Naive B cell (primary cell): ENCODE results near the gene KRTAP12-3. TPM values are rescaled to one million over a fixed set of nuclear protein-coding genes. Genes with fewer than 3 reads are reported as not detected.
A peak's percentile ranks its signal among the peaks of the same experiment; 100 is the strongest.
"Not testable (repeated sequence)": the region's sequence is repeated elsewhere in the genome, so short reads cannot be mapped to it uniquely, and the experiment has no call there.

Experiments
- ATAC-seq, 2 donors: fragments of 150-1000 bp; cut with Tn5 transposase; 2 replicates each; pipeline ENCODE4 v1.10.0; 2021; ENCODE audit warnings: low read depth in 2 of 2, mild to moderate bottlenecking in 2 of 2, moderate library complexity in 2 of 2
- DNase-seq: peaks from one replicate; pipeline ENCODE4 v3.0.0; 2022
- H3K27ac Mint-ChIP-seq, 6 donors: one replicate each; pipeline ENCODE4 v1.8.0; 2020 to 2022; ENCODE audit warnings: mild to moderate bottlenecking in 6 of 6, mixed read lengths in 6 of 6, moderate library complexity in 5 of 6, inconsistent platforms in 2 of 6
- H3K27me3 Mint-ChIP-seq, 3 donors: one replicate each; pipeline ENCODE4 v1.8.0; 2021 to 2022; ENCODE audit warnings: mixed read lengths in 3 of 3, mild to moderate bottlenecking in 1 of 3
- H3K36me3 Mint-ChIP-seq, 2 donors: one replicate each; pipeline ENCODE4 v1.8.0; 2020 to 2022; ENCODE audit warnings: mixed read lengths in 2 of 2, inconsistent platforms in 1 of 2, mild to moderate bottlenecking in 1 of 2
- H3K4me1 Mint-ChIP-seq, 3 donors: one replicate each; pipeline ENCODE4 v1.8.0; 2020 to 2022; ENCODE audit warnings: mixed read lengths in 3 of 3, inconsistent platforms in 1 of 3, mild to moderate bottlenecking in 1 of 3, moderate library complexity in 1 of 3
- H3K4me3 Mint-ChIP-seq, 8 donors: one replicate each; pipeline ENCODE4 v1.8.0; 2020 to 2022; ENCODE audit warnings: mild to moderate bottlenecking in 8 of 8, mixed read lengths in 8 of 8, moderate library complexity in 8 of 8, inconsistent platforms in 2 of 8
- H3K9me3 Mint-ChIP-seq, 7 donors: one replicate each; pipeline ENCODE4 v1.8.0; 2020 to 2022; ENCODE audit warnings: mixed read lengths in 7 of 7, mild to moderate bottlenecking in 5 of 7, inconsistent platforms in 2 of 7, moderate library complexity in 1 of 7
- polyA plus RNA-seq, 6 donors: library from polyadenylated mRNA; unstranded; fragments of 300-500 nt; fragmentation: Illumina TruSeq; gene quantifications; one replicate each; pipeline ENCODE4 v1.2.3, GENCODE V29; 2021; ENCODE audit warnings: low read depth in 6 of 6

Gene KRTAP12-3
- polyA plus RNA-seq, 6 donors from 2014 or later: not detected

GRCh38 chr21:44648557-44649311 lies 9.0 kb upstream of the KRTAP12-3 start:
- Mint-ChIP-seq H3K27ac (no peak overlapping the region), H3K4me1 (peaks cover 0 to 2% (median 0%) of the 10 kb centered on the region in 3 donors), H3K27me3 (peaks cover 4 to 18% (median 16%) of the 10 kb centered on the region in 3 donors), H3K4me3 (no peak overlapping the region), H3K36me3 (peaks cover 8 to 9% of the 10 kb centered on the region in 2 donors), H3K9me3 (peaks cover 8 to 29% (median 23%) of the 10 kb centered on the region in 7 donors)
- DNase-seq (no peak), ATAC-seq (no peak)

GRCh38 chr21:44649521-44650100 lies 8.1 kb upstream of the KRTAP12-3 start:
- no peak for ATAC-seq
- peaks cover 2 to 5% of the 10 kb centered on the region in 2 donors for H3K36me3 Mint-ChIP-seq

DNA sequence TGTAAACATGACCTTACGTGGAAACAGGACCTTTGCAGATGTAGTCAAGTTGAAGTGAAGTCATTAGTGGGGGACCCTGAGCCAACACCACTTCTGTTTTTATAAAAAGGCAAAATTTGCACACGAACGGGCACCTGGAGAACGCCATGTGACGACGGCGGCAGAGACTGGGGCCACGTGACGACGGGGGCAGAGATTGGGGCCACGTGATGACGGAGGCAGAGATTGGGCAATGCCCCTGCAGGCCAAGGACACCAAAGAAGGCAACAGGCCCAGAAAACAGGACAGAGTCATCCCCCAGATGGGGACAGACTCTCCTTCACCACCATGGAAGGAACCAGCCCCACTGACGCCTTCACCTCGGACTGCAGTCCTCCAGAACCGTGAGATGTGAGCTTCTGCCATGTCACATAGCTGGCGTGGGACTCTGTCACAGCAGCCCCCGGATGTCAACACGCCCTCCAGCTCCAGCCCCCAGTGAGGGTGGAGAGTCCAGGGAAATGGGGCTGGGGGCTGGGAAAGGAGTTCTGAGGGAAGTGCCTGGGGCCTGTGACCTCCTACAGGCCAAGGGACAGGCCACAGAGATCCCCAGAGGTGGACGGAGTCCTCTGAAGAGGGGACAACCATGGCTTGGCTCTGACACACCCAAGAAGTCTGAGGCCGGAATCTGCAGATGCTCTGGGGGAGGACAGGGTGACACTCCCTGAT lies 7.3 kb upstream of the KRTAP12-3 start:
- H3K4me1 Mint-ChIP-seq: peaks cover 0 to 2% (median 0%) of the 10 kb centered on the region in 3 donors
- H3K36me3 Mint-ChIP-seq: no peaks in the 10 kb centered on the region
- peaks cover 0 to 21% (median 18%) of the 10 kb centered on the region in 3 donors for H3K27me3 Mint-ChIP-seq
- no peak overlapping the region for H3K4me3 Mint-ChIP-seq
- peaks cover 0 to 21% (median 10%) of the 10 kb centered on the region in 7 donors for H3K9me3 Mint-ChIP-seq
- ATAC-seq (no peak), DNase-seq (no peak)
- no peak overlapping the region for H3K27ac Mint-ChIP-seq

More at GRCh38 chr21:44649521-44650100, 8.1 kb upstream of the KRTAP12-3 start:
- no peak for DNase-seq
- Mint-ChIP-seq H3K4me3 (no peak overlapping the region), H3K27me3 (peaks cover 0 to 21% (median 18%) of the 10 kb centered on the region in 3 donors), H3K4me1 (peaks cover 0 to 2% (median 0%) of the 10 kb centered on the region in 3 donors), H3K27ac (no peak overlapping the region), H3K9me3 (peaks cover 0 to 22% (median 15%) of the 10 kb centered on the region in 7 donors)

DNA sequence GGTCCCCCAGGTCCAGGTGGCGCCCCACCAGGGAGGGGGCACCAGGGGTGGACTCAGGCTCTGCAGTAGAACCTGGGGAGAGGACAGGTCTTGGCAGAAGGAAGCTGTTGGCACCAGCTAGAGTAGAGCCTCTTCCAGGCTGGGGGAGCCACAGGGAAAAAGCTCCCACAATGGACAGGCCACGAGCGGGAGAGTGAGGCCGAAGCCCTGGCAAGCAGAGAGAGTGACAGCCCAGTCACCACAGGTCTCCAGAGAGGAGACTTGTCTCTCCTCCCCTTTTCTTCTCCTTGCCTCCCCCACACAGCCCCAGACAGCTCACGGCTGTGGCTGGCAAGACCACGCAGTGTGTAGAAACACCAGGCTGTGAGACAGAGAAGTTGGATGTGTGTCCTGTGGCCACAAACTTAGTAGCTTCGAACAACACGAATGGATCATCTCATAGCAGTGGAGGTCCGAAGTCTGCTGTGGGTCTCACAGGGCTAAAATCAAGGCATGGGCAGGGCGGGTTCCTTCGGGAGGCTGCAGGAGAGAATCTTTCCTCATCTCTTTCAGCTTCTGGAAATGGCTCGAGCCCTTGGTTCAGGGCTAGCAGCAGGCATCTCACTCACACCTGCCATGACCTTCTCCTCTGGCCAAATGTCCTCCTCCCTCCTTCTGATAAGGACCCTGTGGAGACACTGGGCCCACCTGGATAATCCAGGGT lies 6.6 kb upstream of the KRTAP12-3 start:
- H3K9me3 Mint-ChIP-seq: peaks cover 2 to 23% (median 10%) of the 10 kb centered on the region in 7 donors
- peak overlapping the region in 1 of 8 donors; percentile 10 for H3K4me3 Mint-ChIP-seq
- DNase-seq: no peak
- peaks cover 0 to 22% (median 18%) of the 10 kb centered on the region in 3 donors for H3K27me3 Mint-ChIP-seq
- peaks cover 0 to 2% (median 0%) of the 10 kb centered on the region in 3 donors for H3K4me1 Mint-ChIP-seq
- ATAC-seq: no peak
- H3K27ac Mint-ChIP-seq: no peak overlapping the region
- peaks cover 0 to 3% of the 10 kb centered on the region in 2 donors for H3K36me3 Mint-ChIP-seq

DNA sequence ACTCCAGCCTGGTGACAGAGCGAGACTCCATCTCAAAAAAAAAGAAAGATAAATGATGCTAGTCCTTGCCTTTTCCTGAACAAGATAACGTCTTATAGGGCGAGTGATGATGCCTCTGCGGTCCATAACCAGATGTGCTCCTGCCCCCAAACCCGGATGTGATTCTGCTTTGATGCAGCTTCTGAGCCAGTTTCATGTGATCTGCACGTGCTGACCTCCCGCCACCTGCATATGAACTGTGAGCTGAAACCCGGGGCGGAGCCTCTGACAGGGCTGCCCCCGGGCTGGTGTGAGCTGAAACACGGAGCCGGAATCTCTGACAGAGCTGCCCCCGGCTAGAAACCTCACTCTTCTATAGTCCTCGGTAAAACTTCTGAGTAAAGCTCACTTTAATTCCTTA lies 4.6 kb upstream of the KRTAP12-3 start:
- H3K9me3 Mint-ChIP-seq: peaks cover 11 to 43% (median 23%) of the 10 kb centered on the region in 7 donors
- peaks cover 18 to 30% (median 20%) of the 10 kb centered on the region in 3 donors for H3K27me3 Mint-ChIP-seq
- H3K4me1 Mint-ChIP-seq: peaks cover 0 to 2% (median 0%) of the 10 kb centered on the region in 3 donors
- H3K36me3 Mint-ChIP-seq: peaks cover 6 to 23% of the 10 kb centered on the region in 2 donors
- DNase-seq (no peak), ATAC-seq (no peak)
- no peak overlapping the region for H3K27ac Mint-ChIP-seq
- H3K4me3 Mint-ChIP-seq: no peak overlapping the region

- H3K27me3 Mint-ChIP-seq: peaks cover 24 to 38% (median 25%) of the 10 kb centered on the region in 3 donors
- peaks cover 6 to 29% of the 10 kb centered on the region in 2 donors for H3K36me3 Mint-ChIP-seq
- no peak overlapping the region for H3K4me3 Mint-ChIP-seq
- H3K4me1 Mint-ChIP-seq: peaks cover 0 to 2% (median 0%) of the 10 kb centered on the region in 3 donors
- H3K9me3 Mint-ChIP-seq: peaks cover 15 to 45% (median 27%) of the 10 kb centered on the region in 7 donors
- no peak for DNase-seq
- no peak overlapping the region for H3K27ac Mint-ChIP-seq
- ATAC-seq: no peak
These were observed 3.8 kb upstream of the KRTAP12-3 start for GRCh38 chr21:44653656-44654575.

GRCh38 chr21:44654576-44655175 lies 3.1 kb upstream of the KRTAP12-3 start, which contains the start of gene KRTAP12-4:
Gene KRTAP12-4 (minus strand): TSS chr21:44654659. CDS start chr21:44654614, 45 bp downstream.
- peaks cover 15 to 46% (median 27%) of the 10 kb centered on the region in 7 donors for H3K9me3 Mint-ChIP-seq
- H3K4me3 Mint-ChIP-seq: no peak within 1 kb of the TSS
- H3K27me3 Mint-ChIP-seq: peaks cover 27 to 42% (median 29%) of the 10 kb centered on the region in 3 donors
- peaks cover 7 to 29% of the 10 kb centered on the region in 2 donors for H3K36me3 Mint-ChIP-seq
- DNase-seq: no peak
- H3K4me1 Mint-ChIP-seq: peaks cover 0 to 2% (median 0%) of the 10 kb centered on the region in 3 donors
- ATAC-seq: no peak
- no peak within 1 kb of the TSS for H3K27ac Mint-ChIP-seq

DNA sequence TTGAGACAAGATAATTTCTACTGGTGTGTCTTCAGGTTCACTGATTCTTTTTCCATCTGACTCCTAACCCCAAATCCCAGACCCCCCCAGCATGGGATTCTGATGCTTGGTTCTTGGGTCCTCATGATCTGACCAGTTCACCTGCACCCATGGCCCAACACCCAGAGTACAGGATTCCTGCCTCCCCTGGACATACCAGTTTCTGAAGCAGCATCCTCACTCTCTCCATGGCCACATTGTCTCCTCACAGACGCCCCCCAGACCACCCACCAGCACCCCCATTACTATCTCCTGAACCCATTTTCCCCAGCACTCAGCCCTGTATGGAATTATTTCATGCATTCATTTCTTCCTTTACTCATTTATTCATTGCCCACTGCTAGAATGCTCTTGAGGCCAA lies 864 bp upstream of the KRTAP12-3 start:
- Mint-ChIP-seq H3K27me3 (peaks cover 29 to 56% (median 32%) of the 10 kb centered on the region in 3 donors), H3K4me1 (peaks cover 0 to 2% (median 0%) of the 10 kb centered on the region in 3 donors), H3K9me3 (peaks cover 15 to 49% (median 29%) of the 10 kb centered on the region in 7 donors), H3K27ac (no peak overlapping the region), H3K4me3 (no peak overlapping the region), H3K36me3 (peaks cover 10 to 29% of the 10 kb centered on the region in 2 donors)
- no peak for ATAC-seq
- DNase-seq: no peak

- ATAC-seq: no peak
- no peaks in the 10 kb centered on the region for H3K4me1 Mint-ChIP-seq
- H3K27ac Mint-ChIP-seq: no peak overlapping the region
- H3K4me3 Mint-ChIP-seq: peak overlapping the region in 1 of 8 donors; percentile 50
- DNase-seq: no peak
- peaks cover 16 to 55% (median 29%) of the 10 kb centered on the region in 7 donors for H3K9me3 Mint-ChIP-seq
- peaks cover 10 to 29% of the 10 kb centered on the region in 2 donors for H3K36me3 Mint-ChIP-seq
- peaks cover 32 to 54% (median 33%) of the 10 kb centered on the region in 3 donors for H3K27me3 Mint-ChIP-seq
These were observed 794 bp downstream of the KRTAP12-3 start for GRCh38 chr21:44658541-44658910.

DNA sequence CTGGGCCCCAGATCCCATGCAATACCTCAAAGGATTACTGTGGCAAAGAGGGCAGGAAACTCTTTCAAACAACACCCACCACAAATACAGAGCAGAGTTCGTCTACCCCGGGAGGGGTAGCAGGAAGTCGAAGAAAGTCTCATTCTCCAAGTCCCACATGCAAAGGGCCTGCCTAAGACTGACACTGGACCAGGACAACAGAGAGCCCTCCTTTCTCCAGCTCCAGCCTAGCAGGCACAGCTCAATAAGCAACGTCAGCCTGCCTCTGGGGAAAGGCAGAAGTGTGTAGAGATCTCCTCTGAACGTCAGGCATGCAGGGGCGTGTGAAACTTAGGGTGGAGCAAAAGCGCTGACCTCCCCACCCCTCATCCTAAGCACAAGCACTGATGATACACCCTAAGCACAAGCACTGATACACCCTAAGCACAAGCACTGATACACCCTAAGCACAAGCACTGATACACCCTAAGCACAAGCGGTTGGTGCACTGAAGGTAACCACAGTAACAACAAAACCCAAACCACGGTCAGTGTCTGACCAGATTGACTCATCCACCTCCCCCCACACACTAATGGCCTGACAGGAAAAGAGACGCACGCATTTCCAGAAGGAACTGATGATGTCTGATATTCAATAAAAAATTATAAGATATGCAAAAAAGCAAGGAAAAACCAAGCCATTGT lies 1.3 kb downstream of the KRTAP12-3 start:
- peaks cover 10 to 29% of the 10 kb centered on the region in 2 donors for H3K36me3 Mint-ChIP-seq
- ATAC-seq: no peak
- H3K9me3 Mint-ChIP-seq: peaks cover 16 to 55% (median 31%) of the 10 kb centered on the region in 7 donors
- peaks cover 32 to 49% (median 33%) of the 10 kb centered on the region in 3 donors for H3K27me3 Mint-ChIP-seq
- H3K4me3 Mint-ChIP-seq: no peak overlapping the region
- no peak overlapping the region for H3K27ac Mint-ChIP-seq
- no peak for DNase-seq
- no peaks in the 10 kb centered on the region for H3K4me1 Mint-ChIP-seq

GRCh38 chr21:44661567-44661966 lies 3.8 kb downstream of the KRTAP12-3 start:
- DNase-seq, ATAC-seq, H3K4me3 Mint-ChIP-seq, H3K27ac Mint-ChIP-seq, H3K4me1 Mint-ChIP-seq: not testable (repeated sequence)
- peaks cover 9 to 50% (median 27%) of the 10 kb centered on the region in 7 donors for H3K9me3 Mint-ChIP-seq
- H3K27me3 Mint-ChIP-seq: peaks cover 35 to 57% (median 54%) of the 10 kb centered on the region in 3 donors
- H3K36me3 Mint-ChIP-seq: peaks cover 14 to 22% of the 10 kb centered on the region in 2 donors
